ENCODE results near the gene MMRN2. TPM values are rescaled to one million over a fixed set of nuclear protein-coding genes. Genes with fewer than 3 reads are reported as not detected.
A peak's percentile ranks its signal among the peaks of the same experiment; 100 is the strongest.
"Not testable (repeated sequence)": the region's sequence is repeated elsewhere in the genome, so short reads cannot be mapped to it uniquely, and the experiment has no call there.

MMRN2 gene
- 282 TPM for total RNA-seq

DNA sequence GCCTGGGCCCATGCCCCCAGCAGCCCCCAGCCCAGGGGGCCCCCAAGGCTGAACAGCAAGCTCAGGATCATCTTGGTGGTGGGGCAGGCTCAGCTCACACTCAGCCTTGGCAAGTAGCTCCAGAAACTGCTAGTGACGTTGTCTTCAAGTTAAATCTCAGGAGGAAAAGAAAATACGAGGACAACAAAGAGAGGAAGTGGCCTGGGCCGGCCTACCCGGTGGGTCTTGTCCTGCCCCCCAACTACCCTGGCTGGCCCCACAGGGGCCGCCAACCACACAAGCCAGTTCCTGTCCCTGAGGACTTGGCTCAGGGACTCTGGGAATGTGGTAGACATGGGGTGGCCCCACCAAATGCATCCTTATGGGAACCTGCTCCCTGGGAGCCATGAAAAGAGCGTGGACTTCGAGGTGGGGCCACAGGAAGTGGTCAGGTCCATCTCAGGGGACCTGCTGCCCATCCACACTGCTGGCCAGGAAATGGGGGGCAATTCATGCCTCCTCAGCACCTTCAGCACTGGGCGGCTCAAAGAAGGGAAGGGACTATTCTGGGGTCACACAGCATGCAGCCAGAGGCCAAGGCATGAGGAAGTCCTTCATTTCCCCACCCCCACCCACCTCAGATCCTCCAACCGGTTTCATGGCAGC, at the start of gene MMRN2:
MMRN2 (minus strand) TSS at position 145 of the 645 bp plus-strand sequence; CDS start at position 71, 74 bp downstream.
- H3K27ac ChIP-seq, result peak within 1 kb of the TSS; percentile 95 to 98
- no peaks in the 10 kb centered on the region for H3K9me3 ChIP-seq
- peak in 1 of 2 donors; percentile 63 for DNase-seq (ENCODE audit: low spot score in 2 of 2)
- intact Hi-C loops (cut with DNase I), result loop anchor here (5.0 to 10.0 kb wide), 2 partner anchors 245 to 433 kb away; partner anchors contain the start of gene WAPL
- H3K27me3 ChIP-seq, result no peaks in the 10 kb centered on the region
- no peaks in the 10 kb centered on the region for H3K36me3 ChIP-seq
- H3K4me3 ChIP-seq, result peak within 1 kb of the TSS; percentile 20 to 42
- peaks cover 58 to 67% of the 10 kb centered on the region in 2 donors for H3K4me1 ChIP-seq
- TF ChIP-seq, protein P1, sequence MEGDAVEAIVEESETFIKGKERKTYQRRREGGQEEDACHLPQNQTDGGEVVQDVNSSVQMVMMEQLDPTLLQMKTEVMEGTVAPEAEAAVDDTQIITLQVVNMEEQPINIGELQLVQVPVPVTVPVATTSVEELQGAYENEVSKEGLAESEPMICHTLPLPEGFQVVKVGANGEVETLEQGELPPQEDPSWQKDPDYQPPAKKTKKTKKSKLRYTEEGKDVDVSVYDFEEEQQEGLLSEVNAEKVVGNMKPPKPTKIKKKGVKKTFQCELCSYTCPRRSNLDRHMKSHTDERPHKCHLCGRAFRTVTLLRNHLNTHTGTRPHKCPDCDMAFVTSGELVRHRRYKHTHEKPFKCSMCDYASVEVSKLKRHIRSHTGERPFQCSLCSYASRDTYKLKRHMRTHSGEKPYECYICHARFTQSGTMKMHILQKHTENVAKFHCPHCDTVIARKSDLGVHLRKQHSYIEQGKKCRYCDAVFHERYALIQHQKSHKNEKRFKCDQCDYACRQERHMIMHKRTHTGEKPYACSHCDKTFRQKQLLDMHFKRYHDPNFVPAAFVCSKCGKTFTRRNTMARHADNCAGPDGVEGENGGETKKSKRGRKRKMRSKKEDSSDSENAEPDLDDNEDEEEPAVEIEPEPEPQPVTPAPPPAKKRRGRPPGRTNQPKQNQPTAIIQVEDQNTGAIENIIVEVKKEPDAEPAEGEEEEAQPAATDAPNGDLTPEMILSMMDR (IDR thresholded peaks at IDR 0.05), result no peak

GRCh38 chr10:87007124-87007523, 49.7 kb upstream of the MMRN2 start:
- intact Hi-C loops (cut with DNase I); H3K27ac ChIP-seq: not testable (repeated sequence)
- H3K36me3 ChIP-seq, result peaks cover 11% of the 10 kb centered on the region in 2 donors

DNA sequence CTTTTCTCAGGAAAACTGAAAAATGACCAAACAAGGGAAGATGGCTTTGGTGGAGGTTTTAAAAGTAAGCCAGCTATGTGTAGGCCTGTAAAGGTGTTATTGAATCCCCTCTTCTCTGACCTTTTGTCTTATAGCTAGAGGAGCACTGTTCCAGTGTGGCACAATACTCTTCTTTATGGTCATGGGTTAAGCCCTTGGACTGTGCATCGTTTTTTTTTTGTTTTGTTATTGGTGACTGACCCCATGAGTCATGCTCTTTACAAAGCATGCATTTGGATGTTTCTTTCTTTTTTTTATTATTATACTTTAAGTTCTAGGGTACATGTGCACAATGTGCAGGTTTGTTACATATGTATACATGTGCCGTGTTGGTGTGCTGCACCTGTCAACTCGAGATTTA, 43.1 kb upstream of the MMRN2 start:
- H3K4me3 ChIP-seq, result no peak overlapping the region
- H3K27me3 ChIP-seq, result no peaks in the 10 kb centered on the region
- no peaks in the 10 kb centered on the region for H3K4me1 ChIP-seq
- no peak for DNase-seq (ENCODE audit: low spot score in 2 of 2)
- H3K9me3 ChIP-seq, result no peaks in the 10 kb centered on the region
- intact Hi-C loops (cut with DNase I), result no loop called here
- H3K27ac ChIP-seq, result no peak overlapping the region
- TF ChIP-seq, protein P1 (IDR thresholded peaks at IDR 0.05), result no peak
- H3K36me3 ChIP-seq, result peaks cover 10 to 33% of the 10 kb centered on the region in 2 donors

More at GRCh38 chr10:87007124-87007523, 49.7 kb upstream of the MMRN2 start:
- not testable (repeated sequence) for H3K4me3 ChIP-seq; H3K27me3 ChIP-seq; H3K9me3 ChIP-seq; DNase-seq (ENCODE audit: low spot score in 2 of 2); H3K4me1 ChIP-seq

DNA sequence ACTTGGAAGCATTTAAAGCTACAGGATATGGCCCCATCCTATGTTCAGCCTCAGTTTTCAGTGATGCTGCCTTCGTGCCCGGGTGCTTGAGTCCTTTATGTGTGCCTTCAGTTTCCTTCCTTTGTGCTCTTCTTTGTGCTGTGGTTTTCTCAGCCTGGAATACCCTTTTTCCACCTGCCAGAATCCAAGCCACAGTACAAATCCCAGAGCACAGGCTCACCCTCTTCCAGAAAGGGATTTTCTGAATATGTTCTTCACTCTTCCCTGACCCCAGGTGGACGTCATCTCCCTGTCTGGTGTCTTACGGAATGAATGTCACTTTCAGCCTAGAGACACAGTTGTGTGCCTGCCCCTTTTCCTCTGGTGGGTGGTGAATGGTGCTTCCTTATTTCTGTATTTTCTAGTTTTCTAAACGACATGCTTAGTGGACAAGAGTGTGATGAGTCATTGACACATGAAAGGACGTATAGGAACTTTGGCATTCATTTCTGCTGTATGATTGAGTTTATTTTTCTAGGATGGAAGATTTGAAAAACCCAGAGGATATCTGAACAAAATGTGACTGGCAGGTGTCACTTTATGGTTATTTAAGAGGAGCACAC, 42.5 kb upstream of the MMRN2 start:
- intact Hi-C loops (cut with DNase I), result not testable (repeated sequence)

DNA sequence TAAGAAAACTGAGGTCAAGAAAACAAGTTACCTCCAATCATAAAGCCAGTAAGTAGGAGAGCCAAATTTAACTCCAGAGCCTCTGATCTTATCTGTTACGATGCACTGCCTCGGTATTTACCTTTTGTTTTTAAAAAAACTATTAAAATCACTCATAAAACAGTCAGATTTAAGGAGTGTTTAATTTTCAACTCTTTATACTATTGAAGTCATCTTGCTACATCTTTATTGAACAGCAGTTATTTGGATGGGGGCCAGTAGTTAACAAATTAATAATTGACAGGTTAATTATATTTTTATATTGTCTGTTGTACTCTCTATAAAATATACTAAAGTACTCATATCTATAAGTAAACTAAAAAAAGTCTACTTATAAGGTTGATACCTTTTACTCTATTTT, 35.5 kb upstream of the MMRN2 start:
- H3K27ac ChIP-seq, result no peak overlapping the region
- TF ChIP-seq, protein P1 (IDR thresholded peaks at IDR 0.05), result no peak
- no peak overlapping the region for H3K4me3 ChIP-seq
- H3K4me1 ChIP-seq, result peaks cover 0 to 2% of the 10 kb centered on the region in 2 donors
- no peaks in the 10 kb centered on the region for H3K9me3 ChIP-seq
- peaks cover 22 to 45% of the 10 kb centered on the region in 2 donors for H3K36me3 ChIP-seq
- DNase-seq (ENCODE audit: low spot score in 2 of 2), result no peak
- intact Hi-C loops (cut with DNase I), result no loop called here
- H3K27me3 ChIP-seq, result no peaks in the 10 kb centered on the region

More for the DNA sequence above, 42.5 kb upstream of the MMRN2 start:
- DNase-seq (ENCODE audit: low spot score in 2 of 2); H3K27ac ChIP-seq; H3K4me3 ChIP-seq; H3K27me3 ChIP-seq; H3K4me1 ChIP-seq; H3K9me3 ChIP-seq: not testable (repeated sequence)
- peaks cover 11 to 39% of the 10 kb centered on the region in 2 donors for H3K36me3 ChIP-seq

GRCh38 chr10:86992456-86992855, 35.0 kb upstream of the MMRN2 start:
- Histone ChIP-seq H3K9me3 (no peaks in the 10 kb centered on the region), H3K27me3 (no peaks in the 10 kb centered on the region), H3K4me1 (peaks cover 0 to 2% of the 10 kb centered on the region in 2 donors), H3K27ac (no peak overlapping the region), H3K4me3 (no peak overlapping the region), H3K36me3 (peaks cover 22 to 45% of the 10 kb centered on the region in 2 donors)
- intact Hi-C loops (cut with DNase I), result no loop called here
- TF ChIP-seq, protein P1 (IDR thresholded peaks at IDR 0.05), result no peak
- DNase-seq (ENCODE audit: low spot score in 2 of 2), result no peak

DNA sequence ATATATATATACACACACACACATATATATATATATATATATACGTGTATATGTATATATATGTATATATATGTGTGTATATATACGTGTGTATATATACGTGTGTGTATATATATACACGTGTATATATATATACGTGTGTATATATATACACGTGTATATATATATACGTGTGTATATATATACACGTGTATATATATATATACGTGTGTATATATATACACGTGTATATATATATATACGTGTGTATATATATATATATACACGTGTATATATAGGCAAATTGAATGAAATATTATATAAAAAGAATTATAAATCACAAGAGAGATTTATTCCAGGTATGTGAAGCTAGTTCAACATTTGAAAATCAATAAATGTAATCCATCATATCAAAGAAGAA, 33.9 kb upstream of the MMRN2 start:
- H3K27ac ChIP-seq; DNase-seq (ENCODE audit: low spot score in 2 of 2); H3K4me1 ChIP-seq; intact Hi-C loops (cut with DNase I); H3K4me3 ChIP-seq; H3K9me3 ChIP-seq; H3K27me3 ChIP-seq: not testable (repeated sequence)
- peaks cover 16 to 35% of the 10 kb centered on the region in 2 donors for H3K36me3 ChIP-seq

All from ascending aorta (tissue), 2 donors.